Epidermal melanocyte (primary cell): ENCODE results near the gene RIMS3.
A peak's percentile ranks its signal among the peaks of the same experiment; 100 is the strongest.

ENCODE experiments used
- DNase-seq: peaks from one replicate; pipeline ENCODE4 v3.0.0; 2011; ENCODE audit warnings: low spot score; ENCODE audit not compliant: insufficient read length

The RIMS3 gene

DNA sequence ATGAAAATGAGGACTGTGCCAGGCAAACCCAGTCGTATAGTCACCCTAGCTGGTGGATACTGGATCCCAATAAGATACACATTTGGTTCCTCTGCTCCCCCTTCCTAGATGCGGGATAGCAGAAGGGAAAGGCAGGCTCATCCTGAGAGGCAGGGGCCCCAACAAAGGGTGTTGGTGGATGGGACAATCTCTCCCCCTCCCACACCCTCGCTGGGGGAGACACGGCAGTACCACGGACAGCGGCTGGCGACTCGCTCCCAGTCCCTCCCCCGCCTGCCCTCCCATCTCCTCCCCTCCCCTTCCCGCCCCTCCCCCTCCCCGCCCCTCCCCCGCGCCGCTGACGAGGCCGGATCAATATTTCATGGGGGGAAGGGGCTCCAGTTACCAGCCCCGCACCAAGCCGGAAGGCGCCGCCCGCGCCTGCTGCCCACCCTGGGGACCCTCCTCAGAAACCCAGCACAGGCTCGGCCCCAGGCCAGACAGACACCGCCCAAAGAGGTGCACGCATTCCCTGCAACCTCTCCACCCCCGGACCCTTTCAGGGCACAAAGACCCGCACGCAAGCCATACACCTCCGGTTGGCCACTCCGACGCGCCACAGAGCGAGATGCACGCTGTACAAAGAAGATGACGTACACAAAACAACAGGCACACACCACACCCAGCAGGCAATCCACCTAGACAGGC, 11.5 kb downstream of the RIMS3 start:
- peak; percentile 11 for DNase-seq

DNA sequence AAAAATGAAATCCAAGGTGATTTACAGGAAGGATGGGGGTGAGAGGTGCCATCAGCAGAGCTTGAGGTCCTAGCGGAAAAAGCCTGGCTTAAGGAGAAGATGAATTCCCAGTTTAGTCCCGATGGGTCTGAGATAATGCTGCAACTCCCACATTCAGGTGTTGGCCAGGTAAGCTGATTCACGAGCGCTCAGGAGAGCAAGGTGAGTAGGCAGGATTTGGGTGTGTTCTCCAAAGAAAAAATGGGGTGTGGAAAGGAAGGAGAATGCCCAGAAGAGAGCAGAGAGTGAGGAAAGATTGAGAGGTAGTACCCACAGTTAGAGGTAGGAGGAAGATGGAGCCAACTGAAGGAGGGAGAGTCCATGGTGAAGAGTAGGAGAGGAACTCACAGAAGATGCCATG, 12.5 kb downstream of the RIMS3 start:
- peak; percentile 9 for DNase-seq

DNA sequence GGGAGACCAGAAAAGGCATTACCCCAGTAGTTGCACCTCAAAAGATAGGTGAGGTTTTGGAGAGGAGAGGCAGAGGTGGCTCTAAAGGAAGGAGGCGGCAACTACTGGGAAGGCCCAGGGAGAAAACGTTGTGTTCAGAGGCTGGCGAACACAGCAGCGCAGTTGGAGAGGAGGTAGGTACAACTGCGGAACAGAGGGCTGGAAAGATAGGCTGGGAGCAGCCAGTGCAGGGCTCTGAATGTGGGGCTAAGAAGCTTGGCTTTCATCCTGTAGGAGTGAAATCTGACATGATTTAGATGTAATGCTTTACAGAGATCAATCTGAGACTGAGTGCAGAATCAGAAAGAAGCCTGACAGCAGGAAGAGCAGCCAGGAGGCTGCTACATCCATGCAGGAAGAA, 13.0 kb downstream of the RIMS3 start:
- no peak for DNase-seq

DNA sequence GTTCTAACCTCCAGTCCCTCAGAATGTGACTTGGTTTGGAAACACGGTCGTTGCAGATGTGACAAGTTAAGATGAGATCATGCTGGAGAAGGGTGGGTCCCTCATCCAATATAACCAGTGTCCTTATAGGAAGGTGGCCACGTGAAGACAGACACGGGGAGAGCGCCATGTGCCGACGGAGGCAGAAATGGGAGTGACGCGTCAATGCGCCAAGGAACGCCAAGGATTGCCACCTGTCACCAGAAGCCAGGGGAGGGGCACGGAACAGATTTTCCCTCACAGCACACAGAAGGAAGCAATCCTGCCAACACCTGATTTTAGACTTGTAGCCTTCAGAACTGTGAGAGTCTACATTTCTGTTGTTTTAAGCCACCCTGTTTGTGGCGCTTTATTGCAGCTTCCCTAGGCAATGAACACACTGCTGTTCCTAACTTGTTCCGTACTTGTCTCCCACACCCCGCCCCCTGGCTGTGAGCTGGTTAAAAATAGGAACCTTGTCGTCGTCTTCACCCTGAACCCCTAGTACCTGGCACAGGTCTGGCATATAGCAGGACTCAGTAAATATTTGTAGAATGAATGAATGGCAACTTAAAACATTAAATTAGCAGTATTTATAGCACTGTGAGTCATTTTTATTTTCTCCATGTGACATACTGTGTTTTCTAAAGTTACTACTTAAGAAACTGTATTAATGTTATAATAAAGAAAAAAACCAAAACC, 14.2 kb downstream of the RIMS3 start:
- peak; percentile 7 for DNase-seq

DNA sequence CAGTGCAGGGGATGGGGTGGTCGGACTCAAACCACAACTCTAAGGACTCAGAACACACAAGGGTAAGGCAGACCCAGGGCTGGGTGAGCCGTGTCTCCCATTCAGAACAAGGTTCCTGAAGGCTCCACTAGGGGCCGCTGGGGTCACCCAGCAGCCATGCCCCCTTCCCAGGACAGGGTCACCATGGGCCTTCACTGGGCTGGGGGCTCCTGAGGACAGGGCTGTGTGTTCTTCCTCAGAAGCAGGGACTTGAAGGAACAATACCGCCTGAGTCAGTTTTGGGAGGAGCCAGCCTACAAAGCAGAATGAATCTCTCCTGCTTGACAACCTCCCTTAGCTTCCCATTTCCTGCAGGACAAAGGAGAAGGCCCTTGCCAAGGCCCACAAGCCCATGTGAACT, 15.4 kb downstream of the RIMS3 start:
- DNase-seq: no peak

DNA sequence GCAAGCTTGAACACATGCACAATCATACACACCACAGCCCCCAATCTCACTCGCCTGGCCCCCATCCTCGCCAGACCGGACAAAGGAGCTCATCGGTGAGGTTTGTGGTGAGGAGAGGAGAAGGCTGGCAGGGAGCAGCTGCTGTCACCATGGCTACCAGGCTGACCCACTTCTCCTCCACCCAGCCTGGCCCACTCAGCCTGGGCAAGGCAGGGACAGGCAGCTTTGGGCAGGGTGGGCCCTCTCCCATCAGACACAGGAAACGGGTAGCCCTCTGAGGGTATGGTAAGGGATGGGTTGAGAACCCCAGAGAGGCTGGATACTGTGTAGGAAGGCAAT, 15.9 kb downstream of the RIMS3 start:
- DNase-seq: no peak

DNA sequence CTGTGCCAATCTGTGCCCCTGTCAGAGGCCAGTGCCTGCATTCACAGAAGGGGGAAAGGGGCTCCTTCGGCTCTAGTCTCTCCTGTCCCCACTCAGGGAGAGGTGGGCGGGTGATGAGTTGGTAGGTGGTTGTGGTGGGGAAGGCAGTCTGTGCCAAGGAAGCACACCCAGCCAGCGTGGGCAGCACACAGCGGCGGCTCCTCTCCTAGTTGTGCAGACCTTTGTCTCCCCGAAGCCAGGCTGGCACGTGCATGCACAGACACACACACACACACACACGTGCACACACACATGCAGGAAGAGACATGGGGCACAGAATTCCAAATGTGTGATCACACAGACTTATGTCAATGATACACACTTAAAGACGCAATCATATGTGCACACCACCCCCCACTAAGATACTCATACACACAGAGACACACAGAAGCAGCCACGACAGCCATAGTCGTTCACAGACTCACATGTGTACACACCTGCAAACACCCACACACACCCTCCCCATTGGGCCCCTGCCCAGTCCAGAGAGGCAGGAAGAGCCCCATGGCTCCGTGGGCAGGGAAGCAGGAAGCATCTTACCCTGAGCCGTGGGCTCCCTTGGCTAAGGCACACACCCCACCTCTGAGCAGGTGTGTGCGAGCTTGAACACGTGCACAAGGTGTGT, 16.4 kb downstream of the RIMS3 start:
- DNase-seq: no peak

DNA sequence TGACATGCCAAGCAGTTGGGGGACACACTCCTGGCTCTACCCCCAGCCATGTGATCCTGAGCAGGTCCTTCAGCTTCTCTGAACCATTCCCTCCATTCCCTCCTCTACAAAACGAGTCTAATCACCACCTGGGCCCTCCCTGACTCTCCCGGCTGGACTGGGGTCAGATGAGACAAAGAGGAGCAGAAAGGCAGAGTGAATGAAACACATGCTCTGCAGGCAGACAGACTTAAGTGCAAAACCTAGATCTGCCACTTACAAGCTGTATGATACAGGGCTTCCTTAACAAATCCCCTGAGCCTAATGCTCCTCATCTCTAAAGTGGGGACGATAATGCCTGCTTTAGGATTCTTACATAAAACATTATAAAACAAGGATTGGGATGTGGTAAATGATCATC, 17.3 kb downstream of the RIMS3 start:
- DNase-seq: peak; percentile 19

DNA sequence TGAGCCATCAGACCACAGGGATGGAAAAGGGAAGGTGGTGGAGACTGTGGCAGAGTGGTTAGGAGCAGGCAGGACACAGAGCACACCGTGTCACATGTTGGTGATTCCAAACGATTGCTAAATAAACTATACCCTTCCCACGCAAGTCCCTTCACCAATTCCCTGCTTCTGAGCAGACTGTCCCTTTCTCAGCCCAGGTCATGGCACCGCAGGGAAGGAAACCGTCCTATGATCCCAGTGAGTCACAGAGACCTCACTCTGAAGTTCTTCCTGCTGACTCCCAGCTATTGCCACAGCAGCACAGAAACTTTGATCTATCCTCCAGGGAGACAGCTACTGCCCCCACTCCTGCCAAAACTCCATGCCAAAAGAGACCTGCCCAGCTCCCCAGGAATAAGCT, 19.2 kb downstream of the RIMS3 start:
- DNase-seq: no peak

DNA sequence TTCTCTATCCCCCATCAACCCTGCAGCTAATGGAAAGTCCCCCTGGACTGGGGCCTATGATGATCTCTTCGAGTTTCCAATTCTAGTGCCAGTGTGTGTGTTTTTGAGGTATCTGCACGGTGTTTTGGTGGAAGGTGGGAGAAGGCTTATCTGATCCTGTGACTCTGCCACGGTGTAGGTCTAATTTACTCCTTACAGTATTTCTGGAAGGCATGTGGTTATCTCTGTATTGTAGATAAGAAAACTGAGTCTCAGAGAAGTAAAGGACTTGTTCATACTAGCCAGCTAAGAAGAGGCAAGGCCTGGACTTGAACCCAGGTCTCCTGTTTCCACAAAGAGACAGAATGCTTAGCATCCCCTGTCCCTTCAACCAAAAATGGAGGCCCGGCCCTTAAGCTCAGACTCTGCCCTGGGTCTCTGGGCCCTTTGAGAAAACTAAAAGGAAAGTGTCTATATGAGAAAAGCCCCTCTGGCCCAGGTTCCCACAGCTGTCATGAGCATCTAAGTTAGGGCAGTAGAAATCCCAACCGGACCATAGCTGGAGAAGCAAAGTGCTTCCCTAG, 20.3 kb downstream of the RIMS3 start:
- no peak for DNase-seq

DNA sequence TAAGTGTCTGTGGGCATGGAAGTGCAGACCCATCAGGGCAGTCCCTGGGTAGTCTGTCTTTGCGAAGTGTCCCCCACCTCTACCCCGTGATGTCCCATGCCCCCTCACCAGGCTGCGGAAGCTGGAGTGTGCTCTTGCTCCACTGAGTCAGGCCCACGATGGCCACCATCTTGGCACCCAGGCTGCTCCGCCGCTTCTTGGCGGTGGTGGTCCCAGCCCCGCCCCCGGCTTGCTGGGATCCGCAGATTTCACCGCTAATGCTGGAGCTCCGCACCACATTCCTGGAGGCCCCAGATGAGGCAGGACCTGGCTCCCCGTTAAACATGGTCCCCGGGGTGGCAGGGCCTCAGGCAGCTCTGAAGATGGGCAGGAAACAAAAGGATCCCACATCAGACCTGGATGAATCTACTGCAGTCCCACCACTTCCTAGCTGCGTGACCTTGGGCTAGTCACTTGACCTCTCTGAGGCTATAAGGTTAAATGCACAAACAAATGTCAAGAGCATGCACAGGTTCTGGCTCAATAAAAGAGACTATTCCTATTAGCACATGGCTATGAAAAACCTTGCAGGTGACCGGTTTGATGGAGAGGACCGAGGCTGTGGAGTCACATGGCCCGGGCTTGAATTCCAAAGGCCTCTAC, 23.8 kb downstream of the RIMS3 start:
- no peak for DNase-seq

DNA sequence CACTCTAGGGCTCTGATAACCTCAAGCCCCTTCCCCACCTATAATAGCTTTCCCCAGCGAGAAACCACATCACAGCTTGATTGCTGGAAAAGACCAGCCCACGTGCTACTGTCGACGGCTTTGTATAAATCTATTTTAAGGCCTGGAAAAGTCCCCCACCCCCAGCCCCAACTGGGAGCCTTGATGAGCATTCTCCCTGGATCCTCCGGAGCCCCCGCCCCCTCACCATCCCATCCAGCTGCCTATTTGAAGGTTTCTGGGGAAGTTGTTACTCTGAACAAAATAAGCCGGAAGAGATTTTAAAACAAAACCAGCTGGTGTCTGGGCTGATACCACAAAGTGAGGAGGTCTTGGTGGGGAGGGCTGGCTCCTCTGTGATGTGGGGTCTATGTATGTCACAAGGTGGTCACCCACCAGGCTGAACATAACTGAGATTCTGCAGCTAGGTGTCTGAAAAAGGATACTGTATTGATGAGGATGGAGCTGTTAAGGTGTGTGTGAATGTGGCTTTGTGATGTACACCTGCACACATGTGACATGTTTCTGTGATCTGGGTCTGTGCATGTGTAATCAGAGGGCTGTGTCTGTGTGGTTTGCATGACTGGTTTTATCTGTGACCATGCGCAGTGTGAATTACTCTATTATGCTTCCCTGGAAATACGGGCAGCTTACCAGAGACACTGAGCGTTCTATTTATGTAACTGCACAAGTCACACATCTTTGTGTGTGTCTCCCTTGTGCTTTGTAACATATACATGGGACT, 25.0 kb downstream of the RIMS3 start:
- DNase-seq: no peak

DNA sequence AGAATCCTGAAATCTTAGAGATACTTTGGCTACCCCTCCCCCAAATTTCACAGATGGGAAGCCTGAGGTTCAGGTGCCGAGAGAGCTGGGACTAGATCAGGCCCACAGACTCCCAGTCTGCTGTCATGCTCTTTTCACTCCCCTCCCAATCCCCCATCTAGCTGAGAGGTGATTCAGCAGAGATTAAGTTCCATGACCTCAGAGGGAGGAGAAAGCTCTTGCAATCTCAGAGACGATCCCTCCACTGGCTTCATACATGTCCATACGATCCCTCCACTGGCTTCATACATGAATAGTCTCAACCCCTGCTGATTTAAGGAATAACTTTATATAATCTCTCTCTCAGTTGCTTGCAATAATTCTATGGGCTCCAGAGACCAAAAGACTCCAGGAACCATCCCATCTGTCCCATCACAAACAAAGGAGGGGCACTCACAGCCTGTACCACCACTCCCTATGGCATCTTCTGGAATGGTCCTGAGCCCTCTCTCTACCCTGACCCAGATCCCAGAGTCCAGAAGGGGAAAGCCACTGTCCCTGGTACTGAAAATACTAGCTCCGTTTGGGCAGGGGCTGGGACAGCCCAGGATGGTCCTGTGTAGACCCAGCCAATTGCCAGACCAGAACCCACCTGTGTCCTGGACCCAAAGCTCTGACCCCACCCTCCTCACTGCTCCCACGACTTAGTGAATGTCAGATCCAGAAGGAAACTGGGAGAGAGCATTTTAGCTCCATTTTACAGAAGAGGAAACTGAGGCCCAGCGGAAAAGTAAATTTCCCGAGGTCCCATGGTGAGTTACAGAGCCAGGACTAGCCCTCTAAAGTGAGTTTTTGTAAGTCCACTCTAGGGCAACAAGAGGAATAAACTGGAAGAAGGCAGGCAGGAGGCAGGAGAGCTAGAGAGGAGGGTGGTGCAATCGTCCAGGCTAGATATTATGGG, 27.1 kb downstream of the RIMS3 start:
- no peak for DNase-seq

DNA sequence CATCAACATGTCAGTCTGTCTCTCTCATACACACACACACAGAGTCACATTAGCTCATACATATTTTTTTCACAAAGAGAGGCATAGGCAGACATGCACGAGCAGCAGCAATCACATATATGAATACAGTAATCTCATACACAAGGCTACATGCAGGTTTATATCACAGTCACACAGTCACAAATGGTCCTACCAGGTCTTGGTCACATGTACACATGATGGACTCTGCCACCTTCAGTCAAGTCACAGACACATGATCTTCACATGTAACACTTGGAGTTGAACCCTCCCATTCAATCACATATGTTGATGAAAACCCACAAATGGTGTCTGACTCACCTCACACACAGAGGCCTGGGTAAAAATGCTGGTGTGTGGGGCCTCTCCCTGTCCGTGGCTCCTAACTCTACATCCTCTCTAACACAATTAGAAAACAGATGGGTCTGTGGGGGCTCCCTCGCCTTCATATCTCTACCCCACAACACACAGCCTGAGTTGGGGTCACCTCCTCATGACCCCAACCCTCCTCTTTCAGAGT, 27.9 kb downstream of the RIMS3 start:
- DNase-seq: no peak

DNA sequence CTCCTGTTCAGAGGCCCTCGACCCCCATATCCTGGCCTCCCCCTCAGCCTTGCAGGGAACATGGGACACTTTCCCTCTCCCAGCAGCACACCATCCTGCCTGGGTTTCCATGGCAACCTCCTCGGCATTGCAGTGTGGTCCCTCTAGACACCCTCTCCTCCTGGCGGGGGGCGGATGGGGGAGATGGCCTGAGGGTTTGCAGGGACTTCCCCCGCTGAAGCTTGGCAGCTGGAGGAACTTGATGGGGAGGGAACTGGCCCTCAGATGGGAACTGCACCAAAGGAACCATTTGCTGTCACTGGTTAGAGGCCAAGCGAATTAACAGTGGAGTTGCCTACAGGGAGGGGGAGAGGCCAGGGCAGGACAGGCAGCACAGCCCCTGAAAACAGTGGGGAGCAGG, 28.7 kb downstream of the RIMS3 start:
- no peak for DNase-seq

DNA sequence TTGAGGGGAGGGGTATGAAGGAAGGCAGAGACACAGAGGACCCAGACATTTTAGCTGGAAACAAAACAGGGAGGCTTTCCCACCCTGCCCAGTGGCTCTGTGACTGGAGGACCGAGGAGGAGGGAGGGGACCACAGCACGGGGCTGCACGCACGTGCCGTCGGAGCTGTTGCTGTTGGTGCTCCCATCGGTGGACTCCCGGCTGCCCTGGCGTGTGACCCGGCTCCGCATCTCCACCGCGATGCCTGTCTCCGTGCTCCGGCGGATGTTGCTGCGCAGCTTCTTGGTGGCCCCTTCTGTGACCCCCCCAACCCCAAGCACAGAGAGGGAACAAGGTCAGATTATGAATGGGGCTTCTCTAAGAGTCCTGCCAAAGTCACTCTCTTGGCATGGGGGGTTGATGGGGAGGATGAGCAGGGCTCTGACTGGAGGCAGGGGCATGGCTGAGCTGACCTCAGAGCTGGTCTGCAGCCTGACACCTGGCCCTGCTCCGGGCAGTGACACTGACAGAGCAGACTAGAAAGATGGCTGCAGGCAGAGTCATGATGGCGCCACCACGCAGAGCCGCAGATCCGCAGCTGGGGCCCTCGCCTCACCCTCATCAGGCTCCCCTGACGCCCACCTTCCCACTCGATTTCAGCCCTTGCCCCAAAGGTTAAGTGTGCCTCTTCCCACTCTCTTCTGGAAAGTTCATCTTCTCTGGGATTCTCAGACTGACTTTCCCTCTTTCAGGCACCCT, 29.6 kb downstream of the RIMS3 start:
- DNase-seq: no peak

DNA sequence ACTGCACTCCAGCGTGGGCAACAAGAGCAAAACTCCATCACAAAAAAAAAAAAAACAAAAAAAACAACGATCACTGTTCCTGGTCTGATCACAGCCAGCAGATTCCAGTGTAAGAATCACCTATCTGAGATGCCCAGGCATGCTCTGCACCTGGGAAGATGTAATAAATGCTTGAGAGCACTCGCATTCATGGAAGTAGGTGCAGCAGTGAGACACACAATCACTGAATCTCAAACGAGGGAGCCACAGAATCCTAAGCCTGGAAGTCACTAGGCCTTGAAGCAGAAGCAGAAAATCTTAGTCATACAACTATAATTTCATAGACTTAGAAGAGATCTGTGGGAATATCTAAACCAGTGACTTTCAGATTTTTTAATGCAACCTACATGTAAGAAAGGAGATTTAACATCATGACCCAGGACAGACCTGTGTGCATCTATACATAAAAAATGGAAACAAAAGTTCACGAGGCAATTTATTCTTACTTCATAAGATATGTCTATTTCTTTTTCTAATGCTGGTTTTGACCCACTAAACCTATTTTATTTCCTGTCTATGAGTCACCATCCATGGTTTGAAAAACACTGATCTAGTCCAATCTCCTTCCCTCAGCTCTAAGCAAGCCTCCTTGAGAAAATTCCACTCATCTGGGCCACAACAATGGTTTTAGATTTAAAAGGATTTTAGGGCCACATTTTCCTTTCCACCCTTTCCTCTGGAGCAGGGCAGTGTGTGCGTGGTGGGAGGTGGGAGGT, 30.4 kb downstream of the RIMS3 start:
- no peak for DNase-seq

DNA sequence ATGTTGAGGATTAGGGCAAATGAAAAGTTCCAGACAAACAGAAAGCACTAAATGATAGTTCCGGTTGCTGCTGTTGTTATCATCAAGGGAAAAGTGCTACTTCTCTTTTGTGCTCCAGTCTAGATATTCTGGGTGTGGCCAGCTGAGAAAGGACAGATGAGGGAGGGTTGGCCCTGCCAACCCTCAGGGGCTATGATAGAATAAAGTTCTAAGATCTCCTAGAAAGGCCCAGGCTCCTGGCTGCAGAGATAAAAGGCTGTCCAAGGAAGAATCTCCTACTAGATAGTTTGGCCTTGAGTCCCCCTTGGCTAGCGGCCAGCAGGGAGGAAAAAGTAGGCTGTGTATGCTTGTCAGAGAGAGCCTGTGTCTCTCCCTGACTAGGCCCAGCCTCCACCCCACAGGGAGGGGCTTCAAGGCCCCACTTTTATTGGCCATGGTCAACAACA, 31.5 kb downstream of the RIMS3 start:
- no peak for DNase-seq
